Parathyroid adenoma (tissue), 2 donors: ENCODE results near the gene OR5H1.

Source experiments
- H2AFZ ChIP-seq: fragments of 300-600 bp; sonication (generic); one replicate; pipeline ENCODE4 v1.7.0; 2017; ENCODE audit warnings: antibody characterized with exemption, mild to moderate bottlenecking
- H3K27ac ChIP-seq: fragments of 300-600 bp; sonication (generic); one replicate; pipeline ENCODE4 v1.7.0; 2017
- H3K27me3 ChIP-seq: fragments of 300-600 bp; sonication (generic); one replicate; pipeline ENCODE4 v1.7.0; 2017; ENCODE audit warnings: low read length; ENCODE audit not compliant: control insufficient read depth, insufficient read depth
- H3K36me3 ChIP-seq: fragments of 300-600 bp; sonication (generic); one replicate; pipeline ENCODE4 v1.7.0; 2017; ENCODE audit warnings: low read length; ENCODE audit not compliant: control insufficient read depth, insufficient read depth
- H3K4me1 ChIP-seq: fragments of 300-600 bp; sonication (generic); one replicate; pipeline ENCODE4 v1.7.0; 2017; ENCODE audit warnings: control low read depth
- H3K4me2 ChIP-seq: fragments of 300-600 bp; sonication (generic); one replicate; pipeline ENCODE4 v1.7.0; 2017; ENCODE audit warnings: low read length
- H3K4me3 ChIP-seq: fragments of 300-600 bp; sonication (generic); one replicate; pipeline ENCODE4 v1.7.0; 2017; ENCODE audit warnings: low read depth, low read length
- H3K79me2 ChIP-seq: fragments of 300-600 bp; sonication (generic); one replicate; pipeline ENCODE4 v1.7.0; 2017; ENCODE audit warnings: control low read depth
- H3K9ac ChIP-seq: fragments of 300-600 bp; sonication (generic); one replicate; pipeline ENCODE4 v1.7.0; 2017; ENCODE audit warnings: mild to moderate bottlenecking
- H3K9me3 ChIP-seq: fragments of 300-600 bp; sonication (generic); one replicate; pipeline ENCODE4 v1.7.0; 2017; ENCODE audit warnings: low read length; ENCODE audit not compliant: control insufficient read depth
- TF ChIP-seq, protein P1 (sequence below): fragments of 300-600 bp; sonication (generic); IDR thresholded peaks from one replicate; pipeline ENCODE4 v1.7.0; 2017; ENCODE audit warnings: antibody characterized with exemption, mild to moderate bottlenecking
- donor health status: primary hyperparathyroidism.

Gene OR5H1

DNA sequence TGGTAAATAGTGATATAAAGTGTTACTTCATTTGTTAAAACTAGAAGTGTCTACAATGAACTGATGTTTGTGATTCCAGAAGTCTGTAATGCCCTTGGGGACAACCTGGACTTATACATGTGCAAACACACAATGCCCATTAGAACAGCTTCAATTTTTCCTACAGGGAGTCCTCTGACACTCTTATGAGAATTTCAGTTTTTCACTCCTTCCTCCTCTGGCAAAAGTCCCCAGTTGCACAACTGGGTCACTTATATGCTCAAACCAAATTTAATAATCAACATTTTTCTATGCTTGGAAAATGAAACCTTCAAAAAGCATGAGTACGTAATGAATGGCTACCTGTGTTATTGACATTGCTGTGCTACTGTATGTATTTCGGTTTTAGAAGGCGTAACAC lies 35.9 kb downstream of the OR5H1 start, which contains the start of gene OR5H15:
Gene OR5H15 (plus strand): TSS at position 301 of the 400 bp plus-strand sequence. CDS start 2,004 bp downstream, outside the sequence.
- Histone ChIP-seq H3K79me2 (no peaks in the 10 kb centered on the region), H3K36me3 (no peaks in the 10 kb centered on the region), H3K27ac (no peak within 1 kb of the TSS), H3K4me2 (no peak within 1 kb of the TSS), H3K27me3 (no peaks in the 10 kb centered on the region), H3K4me1 (no peaks in the 10 kb centered on the region), H3K9me3 (no peaks in the 10 kb centered on the region), H3K4me3 (no peak within 1 kb of the TSS), H2AFZ (no peak within 1 kb of the TSS), H3K9ac (no peak within 1 kb of the TSS)
- TF ChIP-seq, protein P1, sequence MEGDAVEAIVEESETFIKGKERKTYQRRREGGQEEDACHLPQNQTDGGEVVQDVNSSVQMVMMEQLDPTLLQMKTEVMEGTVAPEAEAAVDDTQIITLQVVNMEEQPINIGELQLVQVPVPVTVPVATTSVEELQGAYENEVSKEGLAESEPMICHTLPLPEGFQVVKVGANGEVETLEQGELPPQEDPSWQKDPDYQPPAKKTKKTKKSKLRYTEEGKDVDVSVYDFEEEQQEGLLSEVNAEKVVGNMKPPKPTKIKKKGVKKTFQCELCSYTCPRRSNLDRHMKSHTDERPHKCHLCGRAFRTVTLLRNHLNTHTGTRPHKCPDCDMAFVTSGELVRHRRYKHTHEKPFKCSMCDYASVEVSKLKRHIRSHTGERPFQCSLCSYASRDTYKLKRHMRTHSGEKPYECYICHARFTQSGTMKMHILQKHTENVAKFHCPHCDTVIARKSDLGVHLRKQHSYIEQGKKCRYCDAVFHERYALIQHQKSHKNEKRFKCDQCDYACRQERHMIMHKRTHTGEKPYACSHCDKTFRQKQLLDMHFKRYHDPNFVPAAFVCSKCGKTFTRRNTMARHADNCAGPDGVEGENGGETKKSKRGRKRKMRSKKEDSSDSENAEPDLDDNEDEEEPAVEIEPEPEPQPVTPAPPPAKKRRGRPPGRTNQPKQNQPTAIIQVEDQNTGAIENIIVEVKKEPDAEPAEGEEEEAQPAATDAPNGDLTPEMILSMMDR: no peak

DNA sequence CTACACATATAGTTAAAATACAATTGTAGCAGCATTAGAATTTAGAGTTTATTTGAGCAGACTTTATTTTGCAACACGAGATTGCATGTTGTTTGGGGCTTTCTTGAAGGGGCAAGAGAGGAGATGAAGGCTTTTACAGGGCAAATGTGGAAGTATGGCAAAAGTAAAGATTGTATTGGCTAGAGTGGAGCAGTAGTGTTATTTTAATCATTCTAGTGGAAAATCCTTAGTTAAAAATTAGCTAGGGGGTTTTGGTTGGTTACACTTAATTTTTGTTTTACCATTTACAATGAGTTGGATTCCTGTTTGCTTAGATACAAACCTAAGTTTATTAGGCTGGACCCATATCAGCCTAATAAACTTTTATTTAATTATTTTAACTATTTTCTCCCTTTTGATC lies 40.5 kb downstream of the OR5H1 start:
- Histone ChIP-seq H3K4me3 (no peak overlapping the region), H3K4me2 (no peak overlapping the region), H3K27ac (no peak overlapping the region), H3K27me3 (no peaks in the 10 kb centered on the region), H3K79me2 (no peaks in the 10 kb centered on the region), H3K9me3 (no peaks in the 10 kb centered on the region), H3K36me3 (no peaks in the 10 kb centered on the region), H2AFZ (no peak overlapping the region), H3K4me1 (no peaks in the 10 kb centered on the region), H3K9ac (no peak overlapping the region)
- TF ChIP-seq, protein P1: no peak

DNA sequence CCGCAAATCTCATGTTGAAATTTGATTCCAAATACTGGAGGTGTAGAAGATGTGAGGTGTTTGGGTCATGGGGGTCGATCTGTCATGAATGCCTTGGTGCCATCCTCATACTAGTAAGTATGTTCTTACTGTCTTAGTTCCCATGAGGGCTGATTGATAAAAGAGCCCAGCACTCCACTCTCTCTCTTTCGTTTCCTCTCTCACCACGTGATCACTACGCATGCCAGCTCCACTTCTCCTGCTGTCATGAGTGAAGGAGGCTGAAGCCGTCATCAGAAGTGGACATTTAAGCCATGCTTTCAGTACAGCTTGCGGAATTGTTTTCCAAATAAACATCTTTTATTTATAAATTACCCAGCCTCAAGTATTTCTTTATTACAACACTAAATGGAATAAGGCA lies 42.1 kb downstream of the OR5H1 start:
- H3K9ac ChIP-seq: no peak overlapping the region
- no peaks in the 10 kb centered on the region for H3K79me2 ChIP-seq
- H3K27ac ChIP-seq: no peak overlapping the region
- H3K4me1 ChIP-seq: no peaks in the 10 kb centered on the region
- TF ChIP-seq, protein P1: no peak
- H2AFZ ChIP-seq: no peak overlapping the region
- no peak overlapping the region for H3K4me2 ChIP-seq
- no peaks in the 10 kb centered on the region for H3K9me3 ChIP-seq
- no peak overlapping the region for H3K4me3 ChIP-seq
- no peaks in the 10 kb centered on the region for H3K27me3 ChIP-seq
- no peaks in the 10 kb centered on the region for H3K36me3 ChIP-seq

DNA sequence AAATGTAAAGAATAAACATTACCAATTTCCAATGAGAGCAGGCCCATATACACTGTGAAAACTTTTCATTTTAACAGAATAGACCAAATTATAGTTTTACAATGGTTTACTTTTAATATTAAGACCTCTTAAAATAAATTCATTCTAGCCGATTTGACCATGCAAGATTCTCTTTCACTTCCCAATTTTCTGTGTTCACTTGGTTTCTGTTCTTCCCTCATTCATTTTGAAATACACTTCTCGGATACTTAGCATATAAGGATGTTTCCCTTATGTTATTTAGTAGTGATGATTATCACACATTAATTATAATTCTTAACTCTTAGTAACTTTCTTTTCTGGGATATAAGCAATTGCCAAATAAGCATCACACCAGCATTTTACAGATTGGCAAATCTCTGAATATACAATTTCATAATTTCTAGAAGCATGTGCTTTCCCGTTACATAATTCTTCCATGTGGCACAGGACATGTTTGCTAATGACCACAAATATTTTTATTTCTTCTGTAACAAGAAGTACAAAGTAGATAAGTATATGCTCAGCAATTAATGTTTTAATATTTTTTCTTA lies 49.9 kb downstream of the OR5H1 start:
- H2AFZ ChIP-seq: no peak overlapping the region
- TF ChIP-seq, protein P1: no peak
- no peaks in the 10 kb centered on the region for H3K79me2 ChIP-seq
- H3K4me1 ChIP-seq: no peaks in the 10 kb centered on the region
- no peaks in the 10 kb centered on the region for H3K27me3 ChIP-seq
- no peaks in the 10 kb centered on the region for H3K9me3 ChIP-seq
- no peak overlapping the region for H3K4me3 ChIP-seq
- H3K9ac ChIP-seq: no peak overlapping the region
- no peak overlapping the region for H3K27ac ChIP-seq
- H3K4me2 ChIP-seq: no peak overlapping the region
- H3K36me3 ChIP-seq: no peaks in the 10 kb centered on the region

DNA sequence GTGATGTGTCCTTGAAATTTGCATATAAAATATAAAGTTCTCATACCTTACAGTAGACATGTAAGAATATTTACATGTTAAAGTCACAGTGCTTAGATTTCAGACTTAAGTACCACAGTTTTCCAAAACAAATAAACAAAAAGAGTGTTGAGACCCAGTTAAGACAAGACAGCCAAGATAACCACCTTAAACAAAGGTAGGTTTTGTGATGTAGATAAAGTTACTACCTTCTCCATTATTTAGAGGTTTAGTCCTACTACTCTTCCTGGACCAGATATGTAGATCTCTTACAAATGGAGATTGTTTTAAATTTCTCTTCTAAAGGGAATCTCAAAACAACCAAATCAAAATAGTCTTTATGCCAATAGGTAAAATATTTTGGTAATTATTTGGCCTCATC lies 51.7 kb downstream of the OR5H1 start:
- H3K4me1 ChIP-seq: no peaks in the 10 kb centered on the region
- no peaks in the 10 kb centered on the region for H3K36me3 ChIP-seq
- H3K27me3 ChIP-seq: no peaks in the 10 kb centered on the region
- TF ChIP-seq, protein P1: no peak
- H3K9me3 ChIP-seq: no peaks in the 10 kb centered on the region
- no peaks in the 10 kb centered on the region for H3K79me2 ChIP-seq
- no peak overlapping the region for H3K9ac ChIP-seq
- H2AFZ ChIP-seq: no peak overlapping the region
- H3K27ac ChIP-seq: no peak overlapping the region
- no peak overlapping the region for H3K4me3 ChIP-seq
- H3K4me2 ChIP-seq: no peak overlapping the region
